ENCODE data around the gene ZFAND2A. TPM values are rescaled to one million over a fixed set of nuclear protein-coding genes. Genes with fewer than 3 reads are reported as not detected.
A peak's percentile ranks its signal among the peaks of the same experiment; 100 is the strongest.
"Not testable (repeated sequence)": the region's sequence is repeated elsewhere in the genome, so short reads cannot be mapped to it uniquely, and the experiment has no call there.

Gene ZFAND2A
- total and polyA plus RNA-seq, 3 donors from 2014 or later = 32.9 to 61.4 (median 37.8) TPM

DNA sequence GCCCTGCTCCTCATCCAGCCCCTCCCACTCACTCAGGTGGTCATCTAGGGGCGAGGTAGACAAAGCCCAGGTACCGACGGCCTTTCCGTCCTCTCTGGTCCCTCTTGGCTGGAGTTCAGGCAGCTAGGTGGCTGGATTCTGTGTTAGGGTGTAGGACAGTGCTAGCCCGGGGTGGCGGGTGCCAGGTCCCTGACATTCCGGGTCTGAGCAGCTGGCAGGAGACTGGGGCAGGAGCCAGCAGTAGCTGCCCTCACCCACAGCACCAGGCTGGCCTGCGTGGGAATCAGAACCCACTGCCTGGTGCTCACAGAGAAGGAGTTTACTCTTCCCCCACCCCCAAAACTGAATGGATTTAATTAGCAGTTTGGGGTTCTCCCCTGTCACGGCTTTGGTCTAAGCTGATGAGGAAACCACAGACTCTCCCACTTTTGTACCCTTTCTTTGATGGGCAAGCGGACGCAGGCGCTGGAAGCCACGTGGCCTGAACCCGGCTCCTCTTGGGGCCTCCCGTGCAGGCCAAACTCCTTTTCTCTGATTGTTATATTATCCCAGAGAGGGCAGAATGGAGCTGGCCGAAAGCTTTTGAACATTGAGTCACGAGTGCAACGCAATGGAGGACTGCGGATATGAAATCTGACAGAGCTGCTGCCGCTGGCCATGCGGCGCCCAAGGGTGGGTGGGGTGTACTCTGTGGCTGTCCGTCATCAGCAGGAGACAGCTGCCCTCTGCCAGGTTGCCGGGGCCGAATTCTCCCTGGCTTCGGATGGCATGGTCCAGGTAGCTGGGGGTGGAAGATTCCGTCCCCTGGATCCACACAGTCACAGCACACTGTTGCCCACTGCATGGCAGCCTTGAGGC, 12.9 kb upstream of the ZFAND2A start:
- intact Hi-C loops (cut with DNase I; ENCODE audit: low total_unique reads) = loop anchor here (10.0 kb wide), 1 partner anchor 178 kb away; no protein-coding TSS in a partner anchor
- no peak for TF ChIP-seq POLR2A (IDR thresholded peaks at IDR 0.05)
- TF ChIP-seq, protein P1, sequence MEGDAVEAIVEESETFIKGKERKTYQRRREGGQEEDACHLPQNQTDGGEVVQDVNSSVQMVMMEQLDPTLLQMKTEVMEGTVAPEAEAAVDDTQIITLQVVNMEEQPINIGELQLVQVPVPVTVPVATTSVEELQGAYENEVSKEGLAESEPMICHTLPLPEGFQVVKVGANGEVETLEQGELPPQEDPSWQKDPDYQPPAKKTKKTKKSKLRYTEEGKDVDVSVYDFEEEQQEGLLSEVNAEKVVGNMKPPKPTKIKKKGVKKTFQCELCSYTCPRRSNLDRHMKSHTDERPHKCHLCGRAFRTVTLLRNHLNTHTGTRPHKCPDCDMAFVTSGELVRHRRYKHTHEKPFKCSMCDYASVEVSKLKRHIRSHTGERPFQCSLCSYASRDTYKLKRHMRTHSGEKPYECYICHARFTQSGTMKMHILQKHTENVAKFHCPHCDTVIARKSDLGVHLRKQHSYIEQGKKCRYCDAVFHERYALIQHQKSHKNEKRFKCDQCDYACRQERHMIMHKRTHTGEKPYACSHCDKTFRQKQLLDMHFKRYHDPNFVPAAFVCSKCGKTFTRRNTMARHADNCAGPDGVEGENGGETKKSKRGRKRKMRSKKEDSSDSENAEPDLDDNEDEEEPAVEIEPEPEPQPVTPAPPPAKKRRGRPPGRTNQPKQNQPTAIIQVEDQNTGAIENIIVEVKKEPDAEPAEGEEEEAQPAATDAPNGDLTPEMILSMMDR (IDR thresholded peaks at IDR 0.05) = no peak
- H3K27ac ChIP-seq = no peak overlapping the region
- DNase-seq = no peak
- peaks cover 5% of the 10 kb centered on the region for H3K4me1 ChIP-seq
- no peaks in the 10 kb centered on the region for H3K27me3 ChIP-seq
- no peak overlapping the region for H3K4me3 ChIP-seq
- no peaks in the 10 kb centered on the region for H3K36me3 ChIP-seq (ENCODE audit: low read depth, missing control alignments)
- no peaks in the 10 kb centered on the region for H3K9me3 ChIP-seq
- 86 to 90% methylated on average over 22 to 27 of the region's 27 CpGs for WGBS, 2 donors

- H3K36me3 ChIP-seq (ENCODE audit: low read depth, missing control alignments); H3K9me3 ChIP-seq; H3K4me1 ChIP-seq; H3K27me3 ChIP-seq; H3K4me3 ChIP-seq; H3K27ac ChIP-seq: not testable (repeated sequence)
- peak; percentile 50 for DNase-seq
- WGBS, 2 donors = 40 to 45% methylated on average over 6 to 7 of the region's 7 CpGs
- intact Hi-C loops (cut with DNase I; ENCODE audit: low total_unique reads) = loop anchor here (10.0 kb wide), 1 partner anchor 177 kb away; no protein-coding TSS in a partner anchor
These were observed 11.5 kb upstream of the ZFAND2A start for GRCh38 chr7:1171516-1171915.

- intact Hi-C loops (cut with DNase I; ENCODE audit: low total_unique reads) = loop anchor here (10.0 kb wide), 1 partner anchor 176 kb away; no protein-coding TSS in a partner anchor
- peaks cover 4% of the 10 kb centered on the region for H3K4me1 ChIP-seq
- H3K9me3 ChIP-seq = no peaks in the 10 kb centered on the region
- TF ChIP-seq, protein P1 (IDR thresholded peaks at IDR 0.05) = no peak
- TF ChIP-seq POLR2A (IDR thresholded peaks at IDR 0.05) = no peak
- DNase-seq = no peak
- H3K27ac ChIP-seq = no peak overlapping the region
- WGBS, 2 donors = 59 to 81% methylated on average over 25 to 26 of the region's 26 CpGs
- H3K27me3 ChIP-seq = no peaks in the 10 kb centered on the region
- H3K4me3 ChIP-seq = no peak overlapping the region
- H3K36me3 ChIP-seq (ENCODE audit: low read depth, missing control alignments) = no peaks in the 10 kb centered on the region
These were observed 10.9 kb upstream of the ZFAND2A start for GRCh38 chr7:1170741-1171501.

DNA sequence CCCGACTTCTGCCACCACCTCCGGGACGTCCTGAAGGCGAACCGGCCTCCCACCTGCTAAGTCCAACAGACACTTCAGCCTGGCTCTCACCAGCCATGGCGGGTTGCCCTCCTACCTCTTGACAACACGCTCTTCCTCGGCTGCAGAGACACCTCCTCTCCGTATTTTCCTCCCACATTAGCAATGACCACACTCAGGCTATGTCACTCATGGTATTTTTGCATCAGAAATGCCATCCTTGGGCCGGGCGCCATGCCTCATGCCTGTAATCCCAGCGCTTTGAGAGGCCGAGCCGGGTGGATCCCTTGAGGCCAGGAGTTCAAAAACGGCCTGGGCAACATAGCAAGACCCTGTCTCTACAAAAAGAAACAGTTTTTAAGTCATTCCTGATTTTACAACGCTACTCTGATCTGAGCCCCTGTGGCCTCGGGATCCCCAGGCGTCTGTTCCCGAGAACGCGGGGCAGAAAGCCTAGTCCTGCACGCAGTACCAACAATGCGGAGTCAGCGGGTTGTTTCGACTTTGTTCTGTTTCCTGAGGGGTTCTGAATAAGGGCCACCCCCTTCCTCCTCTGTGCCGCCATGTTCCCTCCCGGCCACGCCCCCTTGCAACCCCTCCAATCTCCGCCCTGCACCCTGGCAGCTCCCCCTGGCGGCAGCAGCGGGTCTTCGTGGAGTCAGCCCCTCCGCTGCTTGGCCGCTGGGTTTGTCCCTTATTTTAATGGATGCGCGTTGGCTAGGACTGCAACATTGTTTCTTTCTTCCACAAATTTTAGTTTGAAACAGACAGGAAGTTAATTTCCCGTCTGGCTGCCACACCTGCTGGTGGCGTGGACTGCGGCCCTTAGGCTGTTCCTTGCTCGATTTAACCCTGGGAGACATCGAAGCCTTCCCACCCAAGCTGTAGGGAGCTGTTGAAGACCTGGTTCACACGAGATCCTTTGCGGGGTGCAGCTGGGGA, 9.7 kb upstream of the ZFAND2A start:
- intact Hi-C loops (cut with DNase I; ENCODE audit: low total_unique reads) = loop anchor here (10.0 kb wide), 1 partner anchor 175 kb away; no protein-coding TSS in a partner anchor
- no peak for TF ChIP-seq POLR2A (IDR thresholded peaks at IDR 0.05)
- TF ChIP-seq, protein P1 (IDR thresholded peaks at IDR 0.05) = peak; percentile 73 to 77 (median 75)

More for the DNA sequence above, 9.7 kb upstream of the ZFAND2A start:
- no peaks in the 10 kb centered on the region for H3K9me3 ChIP-seq
- no peaks in the 10 kb centered on the region for H3K4me1 ChIP-seq
- DNase-seq = peak; percentile 94
- no peak overlapping the region for H3K27ac ChIP-seq
- no peaks in the 10 kb centered on the region for H3K27me3 ChIP-seq
- H3K36me3 ChIP-seq (ENCODE audit: low read depth, missing control alignments) = no peaks in the 10 kb centered on the region
- H3K4me3 ChIP-seq = peak overlapping the region; percentile 43 to 54
- 23 to 32% methylated on average over 41 to 42 of the region's 43 CpGs for WGBS, 2 donors
